ENCODE measurements around the gene MS4A2.
A peak's percentile ranks its signal among the peaks of the same experiment; 100 is the strongest.
"Not testable (repeated sequence)": the region's sequence is repeated elsewhere in the genome, so short reads cannot be mapped to it uniquely, and the experiment has no call there.

The MS4A2 gene

GRCh38 chr11:60125956-60126585, 37.6 kb downstream of the MS4A2 start:
- no peak overlapping the region for H3K27ac ChIP-seq
- no peak for TF ChIP-seq ZFX (IDR thresholded peaks at IDR 0.05)
- TF ChIP-seq, protein P1, sequence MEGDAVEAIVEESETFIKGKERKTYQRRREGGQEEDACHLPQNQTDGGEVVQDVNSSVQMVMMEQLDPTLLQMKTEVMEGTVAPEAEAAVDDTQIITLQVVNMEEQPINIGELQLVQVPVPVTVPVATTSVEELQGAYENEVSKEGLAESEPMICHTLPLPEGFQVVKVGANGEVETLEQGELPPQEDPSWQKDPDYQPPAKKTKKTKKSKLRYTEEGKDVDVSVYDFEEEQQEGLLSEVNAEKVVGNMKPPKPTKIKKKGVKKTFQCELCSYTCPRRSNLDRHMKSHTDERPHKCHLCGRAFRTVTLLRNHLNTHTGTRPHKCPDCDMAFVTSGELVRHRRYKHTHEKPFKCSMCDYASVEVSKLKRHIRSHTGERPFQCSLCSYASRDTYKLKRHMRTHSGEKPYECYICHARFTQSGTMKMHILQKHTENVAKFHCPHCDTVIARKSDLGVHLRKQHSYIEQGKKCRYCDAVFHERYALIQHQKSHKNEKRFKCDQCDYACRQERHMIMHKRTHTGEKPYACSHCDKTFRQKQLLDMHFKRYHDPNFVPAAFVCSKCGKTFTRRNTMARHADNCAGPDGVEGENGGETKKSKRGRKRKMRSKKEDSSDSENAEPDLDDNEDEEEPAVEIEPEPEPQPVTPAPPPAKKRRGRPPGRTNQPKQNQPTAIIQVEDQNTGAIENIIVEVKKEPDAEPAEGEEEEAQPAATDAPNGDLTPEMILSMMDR (conservative IDR thresholded peaks at IDR 0.05): no peak

GRCh38 chr11:60127311-60127811, 38.9 kb downstream of the MS4A2 start:
- no peak overlapping the region for H3K27ac ChIP-seq
- no peak for TF ChIP-seq ZFX (IDR thresholded peaks at IDR 0.05)
- TF ChIP-seq, protein P1 (conservative IDR thresholded peaks at IDR 0.05): no peak

GRCh38 chr11:60128376-60128775, 39.9 kb downstream of the MS4A2 start:
- TF ChIP-seq, protein P1 (conservative IDR thresholded peaks at IDR 0.05): no peak
- no peak for TF ChIP-seq ZFX (IDR thresholded peaks at IDR 0.05)
- no peak overlapping the region for H3K27ac ChIP-seq

GRCh38 chr11:60128866-60129265, 40.4 kb downstream of the MS4A2 start:
- not testable (repeated sequence) for H3K27ac ChIP-seq

- H3K27ac ChIP-seq: no peak overlapping the region
- TF ChIP-seq ZFX (IDR thresholded peaks at IDR 0.05): no peak
- TF ChIP-seq, protein P1 (conservative IDR thresholded peaks at IDR 0.05): no peak
Measured at GRCh38 chr11:60129853-60130252, 41.4 kb downstream of the MS4A2 start.

- H3K27ac ChIP-seq: no peak overlapping the region
- TF ChIP-seq, protein P1 (conservative IDR thresholded peaks at IDR 0.05): peak; percentile 68
- no peak for TF ChIP-seq ZFX (IDR thresholded peaks at IDR 0.05)
Measured at GRCh38 chr11:60130496-60130895, 42.0 kb downstream of the MS4A2 start.

GRCh38 chr11:60131912-60132311, 43.4 kb downstream of the MS4A2 start:
- H3K27ac ChIP-seq: no peak overlapping the region
- TF ChIP-seq, protein P1 (conservative IDR thresholded peaks at IDR 0.05): no peak
- no peak for TF ChIP-seq ZFX (IDR thresholded peaks at IDR 0.05)

DNA sequence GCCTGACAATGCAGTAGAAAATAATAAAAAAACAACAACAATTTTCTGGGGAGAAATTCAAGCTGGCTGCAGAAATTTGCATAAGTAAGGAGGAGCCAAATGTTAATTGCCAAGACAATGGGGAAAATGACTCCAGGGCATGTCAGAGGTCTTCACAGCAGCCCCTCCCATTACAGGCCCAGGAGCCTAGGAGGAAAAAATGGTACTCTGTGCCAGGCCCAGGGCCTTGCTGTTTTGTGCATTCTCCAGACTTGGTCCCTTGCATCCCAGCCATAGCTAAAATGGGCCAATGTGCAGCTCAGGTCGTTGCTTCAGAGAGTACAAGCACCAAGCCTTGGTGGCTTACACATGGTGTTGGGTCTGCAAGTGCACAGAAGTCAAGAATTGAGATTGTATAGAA, 45.5 kb downstream of the MS4A2 start:
- TF ChIP-seq, protein P1 (conservative IDR thresholded peaks at IDR 0.05): no peak
- TF ChIP-seq ZFX (IDR thresholded peaks at IDR 0.05): no peak
- H3K27ac ChIP-seq: no peak overlapping the region

Measured in C4-2B (cell line).